ENCODE data around the gene GALNT14. TPM values are rescaled to one million over a fixed set of nuclear protein-coding genes. Genes with fewer than 3 reads are reported as not detected.
"Not testable (repeated sequence)": the region's sequence is repeated elsewhere in the genome, so short reads cannot be mapped to it uniquely, and the experiment has no call there.

The GALNT14 gene
- total RNA-seq, 1 donor from 2014 or later, result 0.33 TPM

DNA sequence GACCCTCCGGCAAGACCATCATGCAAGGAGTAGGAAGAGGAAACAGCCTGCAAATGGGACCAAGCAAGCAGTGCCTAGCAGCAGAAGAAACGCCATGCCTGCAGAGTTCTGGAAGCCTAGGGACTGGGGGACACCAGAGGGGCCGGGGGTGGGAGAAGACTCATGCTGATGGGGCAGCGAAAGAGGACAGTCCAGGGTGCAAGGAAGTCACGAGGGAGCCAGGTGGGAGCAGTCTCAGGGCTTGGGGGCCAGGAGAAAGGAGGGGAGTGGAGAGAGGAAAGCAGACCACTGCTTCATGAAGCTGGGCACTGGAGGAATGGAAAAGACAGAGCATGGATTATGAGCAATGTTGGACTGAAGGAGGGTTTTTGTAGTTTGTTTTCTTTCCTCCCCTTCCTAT is 211.6 kb downstream of the GALNT14 start:
- intact Hi-C loops (cut with micrococcal nuclease), result no loop called here
- H3K9me3 Mint-ChIP-seq, result no peaks in the 10 kb centered on the region
- no peaks in the 10 kb centered on the region for H3K4me1 Mint-ChIP-seq
- no peak overlapping the region for H3K4me3 Mint-ChIP-seq
- H3K27me3 Mint-ChIP-seq, result no peaks in the 10 kb centered on the region
- no peak overlapping the region for H3K27ac Mint-ChIP-seq
- no peaks in the 10 kb centered on the region for H3K36me3 Mint-ChIP-seq (ENCODE audit: low read depth)
- no peak for DNase-seq

DNA sequence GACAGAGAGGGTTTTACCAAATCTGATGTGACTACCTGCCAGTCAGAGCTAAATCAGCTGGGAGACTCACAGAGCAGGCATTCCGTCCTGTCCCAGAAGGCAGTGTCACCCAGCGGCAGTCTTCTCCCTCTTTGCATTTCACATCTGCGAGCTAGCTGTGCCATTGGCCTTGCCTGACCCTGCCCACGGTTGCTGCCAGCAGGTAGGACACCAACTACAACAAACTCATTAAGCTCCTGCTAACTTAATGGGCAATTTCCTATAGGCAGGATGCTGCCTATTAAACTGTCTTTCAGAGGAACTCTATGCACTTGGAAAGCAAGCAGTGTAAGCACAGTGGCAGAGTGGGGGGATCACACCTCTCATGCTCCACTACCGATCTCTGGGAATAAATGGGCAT is 214.6 kb downstream of the GALNT14 start:
- H3K4me3 Mint-ChIP-seq, result no peak overlapping the region
- H3K27me3 Mint-ChIP-seq, result no peaks in the 10 kb centered on the region
- DNase-seq, result no peak
- no peak overlapping the region for H3K27ac Mint-ChIP-seq
- no peaks in the 10 kb centered on the region for H3K36me3 Mint-ChIP-seq (ENCODE audit: low read depth)
- intact Hi-C loops (cut with micrococcal nuclease), result no loop called here
- H3K9me3 Mint-ChIP-seq, result no peaks in the 10 kb centered on the region
- no peaks in the 10 kb centered on the region for H3K4me1 Mint-ChIP-seq

DNA sequence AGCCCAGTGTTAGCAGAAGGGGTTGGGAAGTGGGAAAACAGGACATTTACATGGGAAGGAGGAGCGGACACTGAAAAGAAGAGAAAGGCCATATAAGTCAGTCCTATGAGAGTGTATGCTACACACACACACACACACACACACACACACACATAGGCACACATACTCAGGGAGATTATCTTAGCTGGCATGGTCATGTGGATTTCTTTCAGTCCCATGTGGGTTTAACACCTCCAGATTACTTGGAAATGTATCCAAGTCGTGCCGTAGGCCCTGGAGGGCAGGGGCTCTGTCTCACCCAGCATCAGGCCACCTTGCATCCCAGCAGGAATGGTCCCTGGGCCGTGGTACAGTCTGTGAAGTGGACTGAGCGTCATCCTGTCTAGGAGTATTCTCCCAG is 217.7 kb downstream of the GALNT14 start:
- Mint-ChIP-seq H3K4me3 (no peak overlapping the region), H3K4me1 (no peaks in the 10 kb centered on the region)

DNA sequence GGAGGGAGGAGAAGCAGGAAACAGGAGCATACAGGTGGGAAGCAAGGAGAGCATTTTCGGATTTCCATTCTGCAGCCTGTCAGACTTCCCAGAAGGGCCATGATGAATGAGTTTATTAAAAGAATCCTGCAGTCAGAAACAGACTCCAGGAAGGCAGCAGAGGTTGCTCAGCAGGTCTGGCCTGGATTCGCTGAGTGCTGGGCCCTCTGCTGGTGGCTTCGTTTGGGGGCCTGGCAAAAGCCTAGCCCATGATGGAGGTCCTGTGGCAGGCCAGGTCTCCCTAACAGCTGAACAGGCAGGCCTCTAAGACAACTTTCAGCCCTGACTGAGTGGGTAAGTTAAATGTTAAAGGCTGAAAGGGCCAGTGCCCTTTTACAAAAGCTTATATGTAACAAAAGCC is 222.8 kb downstream of the GALNT14 start:
- no peak overlapping the region for H3K4me3 Mint-ChIP-seq
- no peaks in the 10 kb centered on the region for H3K9me3 Mint-ChIP-seq
- DNase-seq, result no peak
- H3K27me3 Mint-ChIP-seq, result no peaks in the 10 kb centered on the region
- no peaks in the 10 kb centered on the region for H3K4me1 Mint-ChIP-seq
- intact Hi-C loops (cut with micrococcal nuclease), result no loop called here
- H3K36me3 Mint-ChIP-seq (ENCODE audit: low read depth), result no peaks in the 10 kb centered on the region
- H3K27ac Mint-ChIP-seq, result no peak overlapping the region

More for the DNA sequence above, 217.7 kb downstream of the GALNT14 start:
- DNase-seq, result no peak
- Mint-ChIP-seq H3K9me3 (no peaks in the 10 kb centered on the region), H3K27me3 (no peaks in the 10 kb centered on the region), H3K36me3 (ENCODE audit: low read depth) (no peaks in the 10 kb centered on the region), H3K27ac (no peak overlapping the region)
- intact Hi-C loops (cut with micrococcal nuclease), result no loop called here

DNA sequence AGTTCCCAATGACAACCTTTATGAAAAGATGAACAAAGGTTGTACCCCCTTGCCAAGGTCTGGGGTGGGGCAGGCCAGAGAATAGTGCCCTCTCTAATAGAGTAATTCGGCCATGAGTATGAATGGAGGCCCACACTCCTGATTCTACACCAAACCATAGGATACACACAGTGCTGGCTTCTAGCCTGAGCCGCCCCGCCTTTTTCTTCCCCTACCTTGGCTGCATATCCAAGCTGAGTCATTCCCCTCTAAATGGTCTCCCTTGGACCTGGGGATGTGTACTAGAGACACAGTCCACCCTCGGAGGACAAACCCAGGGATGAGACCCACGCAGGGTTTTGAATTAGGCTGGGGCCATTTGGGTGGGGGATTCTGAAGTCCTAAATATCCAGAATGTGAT is 223.8 kb downstream of the GALNT14 start:
- no peaks in the 10 kb centered on the region for H3K9me3 Mint-ChIP-seq
- no peaks in the 10 kb centered on the region for H3K4me1 Mint-ChIP-seq
- DNase-seq, result no peak
- H3K4me3 Mint-ChIP-seq, result no peak overlapping the region
- no peak overlapping the region for H3K27ac Mint-ChIP-seq
- H3K27me3 Mint-ChIP-seq, result no peaks in the 10 kb centered on the region
- intact Hi-C loops (cut with micrococcal nuclease), result no loop called here
- no peaks in the 10 kb centered on the region for H3K36me3 Mint-ChIP-seq (ENCODE audit: low read depth)

DNA sequence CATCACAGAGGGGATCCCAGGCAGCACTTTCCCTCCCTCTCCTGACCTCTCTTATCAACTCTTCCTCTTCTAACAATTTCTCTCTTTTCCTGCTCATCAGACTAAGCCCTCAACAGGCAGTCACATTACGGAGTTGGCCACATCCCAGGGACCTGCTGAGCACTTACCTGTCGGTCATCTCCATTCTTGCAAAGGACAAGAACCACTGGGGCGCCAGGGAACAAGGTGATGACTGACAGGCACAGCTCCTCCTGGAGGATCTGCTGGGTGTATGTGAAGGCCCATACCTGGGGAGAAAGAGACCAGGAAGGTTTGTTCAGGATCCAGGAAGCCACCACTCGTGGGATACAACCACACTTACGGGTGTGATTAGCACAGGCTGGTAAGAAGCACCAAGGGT is 226.2 kb downstream of the GALNT14 start:
- H3K27ac Mint-ChIP-seq, result no peak overlapping the region
- H3K9me3 Mint-ChIP-seq, result no peaks in the 10 kb centered on the region
- no peak for DNase-seq
- no peaks in the 10 kb centered on the region for H3K36me3 Mint-ChIP-seq (ENCODE audit: low read depth)
- H3K4me3 Mint-ChIP-seq, result no peak overlapping the region
- H3K27me3 Mint-ChIP-seq, result no peaks in the 10 kb centered on the region
- intact Hi-C loops (cut with micrococcal nuclease), result no loop called here
- H3K4me1 Mint-ChIP-seq, result no peaks in the 10 kb centered on the region

DNA sequence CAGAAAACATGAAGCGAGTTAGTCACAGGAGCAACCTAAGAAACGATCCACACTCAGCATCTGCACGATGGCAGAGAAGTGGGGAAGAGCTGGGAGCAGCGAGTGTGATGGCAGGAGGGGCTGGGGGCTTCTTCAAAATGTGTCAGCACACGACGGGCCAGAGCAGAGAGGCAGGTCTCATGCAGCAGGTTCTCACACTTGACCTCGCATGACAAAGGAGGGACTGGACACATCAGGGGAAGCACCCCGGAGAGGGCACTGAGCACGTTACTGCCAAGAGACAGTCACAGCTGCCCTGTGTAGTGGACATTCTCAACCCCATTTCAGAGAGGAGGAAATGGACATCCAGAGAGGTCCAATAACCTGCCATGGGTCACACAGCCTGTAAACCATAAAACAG is 226.9 kb downstream of the GALNT14 start:
- Mint-ChIP-seq H3K9me3 (no peaks in the 10 kb centered on the region), H3K27ac (no peak overlapping the region), H3K27me3 (no peaks in the 10 kb centered on the region), H3K36me3 (ENCODE audit: low read depth) (no peaks in the 10 kb centered on the region), H3K4me3 (no peak overlapping the region), H3K4me1 (no peaks in the 10 kb centered on the region)
- intact Hi-C loops (cut with micrococcal nuclease), result no loop called here
- DNase-seq, result no peak

DNA sequence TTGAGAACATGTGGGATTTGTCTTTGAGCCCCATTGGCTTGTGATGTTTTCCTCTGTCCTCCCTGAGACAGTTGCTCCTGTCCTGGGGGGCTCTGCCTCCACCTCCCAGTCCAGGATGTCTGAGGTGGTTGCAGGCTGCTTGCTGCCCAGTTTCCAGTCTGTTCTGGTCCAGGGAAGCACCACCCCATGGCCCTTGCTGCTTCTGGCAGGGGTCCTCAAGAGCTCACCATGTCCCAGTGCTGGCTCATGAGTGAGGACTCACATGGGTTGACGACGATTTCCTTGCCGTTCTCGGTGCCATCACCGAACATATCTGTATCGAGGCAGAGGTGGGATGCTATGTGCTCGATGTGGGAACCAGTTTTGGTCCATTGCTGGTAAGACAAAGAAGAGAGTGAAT is 227.6 kb downstream of the GALNT14 start:
- intact Hi-C loops (cut with micrococcal nuclease), result no loop called here
- Mint-ChIP-seq H3K27me3 (no peaks in the 10 kb centered on the region), H3K4me3 (no peak overlapping the region), H3K4me1 (no peaks in the 10 kb centered on the region), H3K36me3 (ENCODE audit: low read depth) (no peaks in the 10 kb centered on the region), H3K27ac (no peak overlapping the region), H3K9me3 (no peaks in the 10 kb centered on the region)
- DNase-seq, result no peak

DNA sequence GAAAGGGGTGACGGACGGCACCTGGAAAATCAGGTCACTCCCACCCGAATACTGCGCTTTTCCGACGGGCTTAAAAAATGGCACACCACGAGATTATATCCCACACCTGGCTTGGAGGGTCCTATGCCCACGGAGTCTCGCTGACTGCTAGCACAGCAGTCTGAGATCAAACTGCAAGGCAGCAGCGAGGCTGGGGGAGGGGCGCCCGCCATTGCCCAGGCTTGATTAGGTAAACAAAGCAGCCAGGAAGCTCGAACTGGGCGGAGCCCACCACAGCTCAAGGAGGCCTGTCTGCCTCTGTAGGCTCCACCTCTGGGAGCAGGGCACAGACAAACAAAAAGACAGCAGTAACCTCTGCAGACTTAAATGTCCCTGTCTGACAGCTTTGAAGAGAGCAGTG is 233.8 kb downstream of the GALNT14 start:
- H3K9me3 Mint-ChIP-seq; H3K4me3 Mint-ChIP-seq; H3K27ac Mint-ChIP-seq; H3K36me3 Mint-ChIP-seq (ENCODE audit: low read depth); DNase-seq; intact Hi-C loops (cut with micrococcal nuclease); H3K27me3 Mint-ChIP-seq; H3K4me1 Mint-ChIP-seq: not testable (repeated sequence)

DNA sequence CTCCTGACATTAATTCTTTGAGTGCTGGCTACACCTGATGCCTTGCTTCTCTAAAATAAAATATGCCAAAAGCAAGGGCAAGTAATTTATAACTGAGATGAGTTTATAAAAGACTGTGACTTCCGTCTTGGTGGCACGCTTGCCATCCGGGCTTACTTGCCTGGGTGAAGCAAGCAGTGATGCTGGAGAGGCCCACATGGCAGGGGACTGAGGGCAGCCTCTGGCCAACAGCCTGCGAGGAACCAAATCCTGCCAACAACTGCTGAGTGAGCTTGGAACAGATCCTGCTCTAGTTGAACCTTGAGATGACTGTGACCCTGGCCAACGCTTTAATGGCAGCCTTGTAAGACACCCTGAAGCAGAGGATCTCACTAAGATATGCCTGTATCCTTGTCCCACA is 234.9 kb downstream of the GALNT14 start:
- Mint-ChIP-seq H3K36me3 (ENCODE audit: low read depth) (no peaks in the 10 kb centered on the region), H3K27ac (no peak overlapping the region), H3K27me3 (no peaks in the 10 kb centered on the region), H3K4me1 (no peaks in the 10 kb centered on the region), H3K4me3 (no peak overlapping the region), H3K9me3 (no peaks in the 10 kb centered on the region)
- no peak for DNase-seq
- intact Hi-C loops (cut with micrococcal nuclease), result no loop called here

DNA sequence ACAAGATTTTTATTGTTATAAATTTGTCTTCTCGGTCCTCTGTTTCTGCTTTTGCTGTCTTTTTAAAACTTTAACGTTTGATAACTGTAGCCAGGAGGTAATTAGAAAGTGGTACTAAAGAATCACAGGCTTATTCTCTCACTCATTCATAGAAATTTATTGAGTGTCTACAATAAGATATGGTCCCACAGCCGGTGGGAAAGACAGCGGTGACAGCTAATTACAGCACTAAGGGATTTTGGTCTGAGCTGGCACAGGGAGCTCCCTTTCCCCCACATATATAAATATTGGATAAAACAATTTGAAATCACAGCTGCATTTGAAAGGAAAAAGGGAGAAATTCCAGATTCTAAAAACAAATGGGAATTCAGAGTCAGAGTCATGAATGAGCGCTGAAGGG is 237.9 kb downstream of the GALNT14 start:
- no peaks in the 10 kb centered on the region for H3K9me3 Mint-ChIP-seq
- no peak overlapping the region for H3K4me3 Mint-ChIP-seq
- no peak for DNase-seq
- no peaks in the 10 kb centered on the region for H3K4me1 Mint-ChIP-seq
- no peaks in the 10 kb centered on the region for H3K27me3 Mint-ChIP-seq
- intact Hi-C loops (cut with micrococcal nuclease), result no loop called here
- no peaks in the 10 kb centered on the region for H3K36me3 Mint-ChIP-seq (ENCODE audit: low read depth)
- H3K27ac Mint-ChIP-seq, result no peak overlapping the region

DNA sequence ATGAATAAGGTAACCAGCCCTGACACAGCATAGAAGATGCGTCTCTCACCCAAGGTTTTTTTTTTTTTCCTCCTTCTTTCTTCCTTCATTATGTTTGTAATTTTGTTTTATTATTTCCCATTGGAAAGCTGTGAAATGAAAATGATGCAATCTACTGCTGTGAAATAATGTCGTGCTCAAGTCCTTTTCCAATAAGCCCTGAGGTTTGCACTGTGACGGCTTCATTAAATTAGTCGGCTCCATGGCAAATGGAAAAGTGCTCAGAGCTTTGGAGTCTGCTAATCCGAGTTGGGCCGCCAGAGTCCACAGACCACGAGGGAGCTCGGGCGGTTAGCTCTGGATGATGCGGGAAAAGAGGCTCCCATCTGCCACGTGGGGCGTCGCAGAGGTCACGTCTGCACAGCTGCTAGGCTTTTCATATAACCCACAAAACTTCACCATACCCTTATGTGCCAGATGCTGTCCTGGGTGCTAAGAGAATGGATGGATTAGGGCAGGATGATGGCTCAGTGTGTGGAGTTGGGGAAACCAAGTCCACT is 238.7 kb downstream of the GALNT14 start:
- no peaks in the 10 kb centered on the region for H3K9me3 Mint-ChIP-seq
- H3K4me3 Mint-ChIP-seq, result no peak overlapping the region
- intact Hi-C loops (cut with micrococcal nuclease), result no loop called here
- no peak for DNase-seq
- H3K36me3 Mint-ChIP-seq (ENCODE audit: low read depth), result no peaks in the 10 kb centered on the region
- no peaks in the 10 kb centered on the region for H3K27me3 Mint-ChIP-seq
- no peaks in the 10 kb centered on the region for H3K4me1 Mint-ChIP-seq
- H3K27ac Mint-ChIP-seq, result no peak overlapping the region

DNA sequence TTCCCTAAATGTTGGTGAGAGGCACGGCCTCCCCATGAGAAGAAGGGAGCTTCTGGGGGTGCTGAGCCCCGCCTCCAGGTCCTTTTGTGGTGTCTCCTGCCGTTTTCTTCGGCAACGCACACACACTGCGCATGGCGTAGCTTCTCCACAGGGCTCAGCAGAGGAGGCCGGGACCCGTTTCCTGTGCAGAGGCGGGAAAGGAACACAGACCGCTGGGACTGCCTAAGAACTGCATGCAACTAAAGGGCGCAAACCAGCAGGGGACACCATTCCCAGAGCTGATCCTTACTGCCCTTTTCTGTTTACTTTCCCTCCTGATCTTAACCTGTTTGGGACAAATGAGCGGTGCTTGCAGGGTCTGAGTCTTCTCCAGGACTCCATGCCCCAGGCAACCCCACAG is 240.7 kb downstream of the GALNT14 start:
- no peak for DNase-seq
- Mint-ChIP-seq H3K27ac (no peak overlapping the region), H3K27me3 (no peaks in the 10 kb centered on the region), H3K9me3 (no peaks in the 10 kb centered on the region), H3K4me3 (no peak overlapping the region), H3K4me1 (no peaks in the 10 kb centered on the region), H3K36me3 (ENCODE audit: low read depth) (no peaks in the 10 kb centered on the region)
- intact Hi-C loops (cut with micrococcal nuclease), result no loop called here

DNA sequence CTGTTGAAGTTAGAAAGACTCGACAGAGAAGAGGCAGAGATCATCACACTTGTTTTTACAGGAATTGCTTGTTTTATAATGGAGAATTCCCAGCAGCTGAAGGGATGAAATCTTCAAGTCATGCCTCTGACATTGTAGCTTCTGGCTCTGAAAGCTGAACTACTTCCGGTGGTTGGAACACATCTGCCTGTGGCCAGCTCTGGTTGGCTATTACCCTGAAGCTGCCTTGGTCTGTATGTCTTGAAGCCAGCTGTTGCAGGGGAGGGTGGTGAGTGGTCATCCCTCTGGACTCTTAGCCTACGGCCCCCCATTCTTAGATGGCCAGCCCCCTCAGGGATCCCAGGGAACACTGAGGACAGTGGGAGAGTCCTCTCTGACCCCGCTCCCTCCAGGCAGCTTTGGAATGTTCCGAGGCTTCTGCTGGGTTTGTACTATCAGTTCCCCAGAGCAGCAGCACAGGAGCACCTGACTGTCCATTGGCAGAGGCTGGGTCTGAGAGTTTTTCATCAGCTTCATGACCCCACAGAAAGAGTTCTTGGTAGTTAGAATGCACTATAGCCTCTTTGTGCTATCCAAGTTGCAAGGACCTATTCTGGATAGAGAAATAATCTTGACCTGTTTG is 243.6 kb downstream of the GALNT14 start:
- H3K27ac Mint-ChIP-seq, result no peak overlapping the region
- H3K27me3 Mint-ChIP-seq, result peaks cover 7% of the 10 kb centered on the region
- H3K4me3 Mint-ChIP-seq, result no peak overlapping the region
- no peak for DNase-seq
- H3K9me3 Mint-ChIP-seq, result no peaks in the 10 kb centered on the region
- intact Hi-C loops (cut with micrococcal nuclease), result no loop called here
- H3K36me3 Mint-ChIP-seq (ENCODE audit: low read depth), result no peaks in the 10 kb centered on the region
- no peaks in the 10 kb centered on the region for H3K4me1 Mint-ChIP-seq

DNA sequence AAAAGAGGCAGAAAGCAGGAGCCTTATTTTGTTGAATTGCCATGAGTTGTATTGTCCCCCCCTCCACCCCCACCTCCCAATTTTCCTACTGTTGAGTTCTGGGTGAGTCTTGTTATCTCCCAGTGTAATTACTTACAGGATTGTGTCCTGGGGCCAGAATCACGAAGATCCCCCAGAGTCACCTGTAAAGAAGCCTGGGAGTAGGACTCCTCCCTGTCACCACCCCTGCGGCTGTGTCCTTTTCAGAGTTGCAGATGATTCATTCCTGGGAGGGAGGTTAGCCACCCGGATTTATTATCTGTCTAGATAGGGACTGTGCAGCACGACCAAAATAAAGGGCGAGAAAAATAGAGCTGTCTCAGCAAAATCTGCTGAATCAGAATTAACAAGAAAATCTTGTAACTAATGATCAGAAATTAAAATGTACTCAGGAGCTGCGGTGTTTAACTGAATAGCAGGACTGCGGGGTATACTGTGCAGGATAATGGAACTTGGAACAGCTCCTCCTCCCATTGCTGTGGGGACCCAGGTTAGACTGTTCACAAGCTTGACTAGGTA is 249.3 kb downstream of the GALNT14 start:
- no peaks in the 10 kb centered on the region for H3K9me3 Mint-ChIP-seq
- H3K27ac Mint-ChIP-seq, result no peak overlapping the region
- H3K36me3 Mint-ChIP-seq (ENCODE audit: low read depth), result no peaks in the 10 kb centered on the region
- H3K27me3 Mint-ChIP-seq, result peaks cover 9% of the 10 kb centered on the region
- DNase-seq, result no peak
- intact Hi-C loops (cut with micrococcal nuclease), result no loop called here
- no peak overlapping the region for H3K4me3 Mint-ChIP-seq
- H3K4me1 Mint-ChIP-seq, result no peaks in the 10 kb centered on the region

All from activated CD4-positive, alpha-beta T cell treated with anti-CD3 and anti-CD28 coated beads, Interleukin-2, amount 10 ng/mL, durations not matched to agents 24 days and 14 days (primary cell).